Activated T-helper 2 cell treated with anti-CD3 and anti-CD28 coated beads, Interferon-gamma antibody, Interleukin-2, Interleukin-4, amounts not matched to agents 10 μg/mL and 5 μg/mL and 100 μg/mL, durations not matched to agents 14 hours and 24 hours and 36 hours (primary cell): ENCODE results near the gene GTF2F2. TPM values are rescaled to one million over a fixed set of nuclear protein-coding genes. Genes with fewer than 3 reads are reported as not detected.
A peak's percentile ranks its signal among the peaks of the same experiment; 100 is the strongest.

Experiments used
- DNase-seq: peaks from one replicate; pipeline ENCODE4 v3.0.0; 2021; ENCODE audit warnings: low spot score
- H3K27ac Mint-ChIP-seq: one replicate; pipeline ENCODE4 v1.8.0; 2021; ENCODE audit warnings: mixed read lengths
- H3K27me3 Mint-ChIP-seq: one replicate; pipeline ENCODE4 v1.8.0; 2021; ENCODE audit warnings: low read depth, mixed read lengths
- H3K36me3 Mint-ChIP-seq: one replicate; pipeline ENCODE4 v1.8.0; 2021; ENCODE audit warnings: low read depth, mixed read lengths
- H3K4me1 Mint-ChIP-seq: one replicate; pipeline ENCODE4 v1.8.0; 2021; ENCODE audit warnings: low read depth, mixed read lengths
- H3K4me3 Mint-ChIP-seq: one replicate; pipeline ENCODE4 v1.8.0; 2021; ENCODE audit warnings: low read depth, mild to moderate bottlenecking, moderate library complexity, mixed read lengths
- H3K9me3 Mint-ChIP-seq: one replicate; pipeline ENCODE4 v1.8.0; 2021; ENCODE audit warnings: mixed read lengths
- intact Hi-C: fragments of 100-400 bp; cut with micrococcal nuclease; formaldehyde crosslinking; loops from one replicate; pipeline ENCODE4 v1.15.1; 2023
- total RNA-seq: library from RNA; stranded (reverse); gene quantifications from 2 replicates; pipeline ENCODE4 v1.2.3, GENCODE V29; 2022

The GTF2F2 gene
- total RNA-seq, 1 donor from 2014 or later: 28.9 TPM

DNA sequence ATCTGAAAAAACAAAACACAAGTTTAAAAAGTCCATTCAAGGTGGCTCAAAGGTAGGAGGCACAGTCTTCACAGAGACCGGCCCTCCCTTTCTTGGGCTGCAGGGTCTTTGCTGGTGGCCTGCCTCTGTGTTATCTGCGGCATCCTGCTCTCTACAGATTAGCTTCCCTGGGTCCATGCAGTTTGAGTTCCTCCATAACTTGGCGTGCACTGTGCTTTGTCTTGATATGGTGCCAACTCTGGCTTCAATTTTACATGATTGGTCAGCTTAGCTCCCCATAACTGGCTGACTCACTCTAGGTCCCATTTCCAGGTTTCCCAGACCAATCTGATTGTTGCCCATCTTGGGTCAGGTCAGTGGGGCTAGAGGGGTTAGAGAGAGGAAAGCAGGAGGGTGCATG is 178.9 kb downstream of the GTF2F2 start:
- DNase-seq: no peak
- Mint-ChIP-seq H3K27ac (no peak overlapping the region), H3K36me3 (peaks cover 3% of the 10 kb centered on the region), H3K4me1 (peaks cover 25% of the 10 kb centered on the region), H3K27me3 (peaks cover 7% of the 10 kb centered on the region), H3K4me3 (no peak overlapping the region), H3K9me3 (no peaks in the 10 kb centered on the region)
- intact Hi-C loops: no loop called here

DNA sequence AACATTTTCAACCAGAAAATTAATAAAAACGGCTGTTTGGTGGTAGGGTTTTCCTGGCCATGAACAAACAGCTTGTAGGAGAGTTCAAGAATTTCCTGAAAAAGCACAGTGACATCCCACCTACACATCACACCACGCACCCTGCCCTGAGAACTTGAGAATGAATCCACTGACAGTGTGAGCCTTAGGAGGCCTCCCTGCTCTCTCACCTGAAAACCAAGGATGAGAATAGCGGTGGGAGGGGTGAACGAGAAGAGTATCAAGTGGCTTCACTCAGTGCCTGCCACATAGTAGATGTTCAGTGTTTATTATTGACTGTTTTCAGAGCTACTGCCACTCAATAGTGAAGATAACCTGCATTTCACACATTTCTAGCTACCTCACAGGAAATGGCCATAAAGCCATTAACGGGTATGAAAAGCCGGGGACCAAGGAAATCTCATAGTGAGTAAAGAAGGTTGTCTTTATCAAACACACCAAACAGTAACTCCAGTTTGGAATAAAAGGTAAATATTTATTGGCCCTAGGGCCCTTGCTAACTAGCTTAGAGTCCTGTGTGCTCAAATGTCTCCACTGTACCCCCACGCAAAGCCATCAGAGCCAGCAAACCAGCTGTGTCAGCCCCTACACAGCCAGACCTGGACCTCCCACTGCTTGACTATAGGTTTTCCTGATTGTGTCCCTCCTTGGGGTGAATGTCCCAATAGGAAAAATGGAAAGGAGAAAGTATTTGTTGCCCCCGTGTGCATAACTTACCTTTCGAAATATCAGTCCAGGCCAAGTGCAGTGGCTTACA is 180.1 kb downstream of the GTF2F2 start:
- H3K4me1 Mint-ChIP-seq: peaks cover 25% of the 10 kb centered on the region
- peaks cover 3% of the 10 kb centered on the region for H3K36me3 Mint-ChIP-seq
- no peak overlapping the region for H3K27ac Mint-ChIP-seq
- peaks cover 10% of the 10 kb centered on the region for H3K27me3 Mint-ChIP-seq
- intact Hi-C loops: loop anchor here (10.0 kb wide), 1 partner anchor 326 kb away; no protein-coding TSS in a partner anchor
- no peak for DNase-seq
- H3K4me3 Mint-ChIP-seq: no peak overlapping the region
- no peaks in the 10 kb centered on the region for H3K9me3 Mint-ChIP-seq

DNA sequence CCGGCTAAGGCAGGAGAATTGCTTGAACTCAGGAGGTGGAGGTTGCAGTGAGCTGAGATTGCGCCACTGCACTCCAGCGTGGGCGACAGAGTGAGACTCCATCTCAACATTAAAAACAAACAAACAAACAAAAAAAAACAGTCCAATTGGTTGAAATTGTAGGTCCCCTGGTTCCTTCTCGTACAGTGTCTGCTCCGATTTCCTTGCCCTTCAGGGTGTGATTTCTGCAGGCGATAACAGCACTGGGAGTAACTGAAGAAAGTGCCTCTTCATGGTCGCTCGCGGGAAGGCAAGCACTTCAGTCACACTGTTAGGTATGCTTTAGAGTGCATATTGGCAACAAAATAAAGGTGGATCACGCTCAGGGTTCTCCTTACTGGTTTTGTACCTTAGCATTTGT is 181.0 kb downstream of the GTF2F2 start:
- H3K27ac Mint-ChIP-seq: no peak overlapping the region
- peaks cover 3% of the 10 kb centered on the region for H3K36me3 Mint-ChIP-seq
- H3K9me3 Mint-ChIP-seq: no peaks in the 10 kb centered on the region
- peaks cover 21% of the 10 kb centered on the region for H3K4me1 Mint-ChIP-seq
- DNase-seq: no peak
- intact Hi-C loops: loop anchor here (10.0 kb wide), 1 partner anchor 326 kb away; no protein-coding TSS in a partner anchor
- peaks cover 10% of the 10 kb centered on the region for H3K27me3 Mint-ChIP-seq
- H3K4me3 Mint-ChIP-seq: no peak overlapping the region

DNA sequence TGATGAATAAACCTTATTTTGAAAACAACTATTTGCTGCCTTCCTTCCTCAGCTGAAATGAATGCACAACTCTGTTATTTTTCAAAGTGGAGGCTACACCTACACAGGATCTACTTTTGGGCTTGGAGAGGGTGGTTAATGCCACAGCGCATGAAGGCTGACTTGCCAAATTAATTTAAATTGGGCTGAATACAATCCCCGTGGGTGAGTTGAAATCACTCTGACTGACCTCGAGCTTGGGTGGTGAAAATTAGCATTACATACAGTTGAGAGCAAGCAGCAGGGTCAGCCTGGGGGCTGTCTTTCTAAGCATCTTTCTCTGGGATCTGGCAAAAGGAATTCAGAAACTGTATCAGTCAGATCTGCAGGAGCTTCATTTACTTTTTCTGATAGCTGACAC is 182.2 kb downstream of the GTF2F2 start:
- intact Hi-C loops: loop anchor here (10.0 kb wide), 1 partner anchor 328 kb away; no protein-coding TSS in a partner anchor
- Mint-ChIP-seq H3K27ac (no peak overlapping the region), H3K4me1 (peaks cover 13% of the 10 kb centered on the region), H3K27me3 (peaks cover 16% of the 10 kb centered on the region), H3K4me3 (no peak overlapping the region), H3K9me3 (no peaks in the 10 kb centered on the region), H3K36me3 (no peaks in the 10 kb centered on the region)
- DNase-seq: no peak

DNA sequence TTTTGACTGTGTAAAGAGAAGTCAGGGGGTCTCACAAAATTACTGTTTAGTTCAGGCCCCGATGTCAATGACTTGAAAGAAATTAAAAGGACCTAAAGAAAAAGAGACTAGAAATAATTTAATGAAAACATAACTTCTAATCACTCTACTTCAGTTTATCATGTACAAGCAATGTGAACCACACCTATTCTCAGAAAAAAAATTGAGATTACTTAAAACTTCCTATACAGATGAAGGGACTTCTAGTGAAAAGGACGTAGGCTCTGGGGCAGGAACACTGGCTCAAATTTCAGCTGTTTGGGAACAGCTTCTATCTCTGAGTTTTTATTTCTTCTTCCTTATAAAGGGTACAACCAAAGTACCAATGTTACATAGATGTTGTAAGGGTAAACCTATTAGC is 182.7 kb downstream of the GTF2F2 start:
- H3K27ac Mint-ChIP-seq: no peak overlapping the region
- intact Hi-C loops: loop anchor here (10.0 kb wide), 1 partner anchor 328 kb away; no protein-coding TSS in a partner anchor
- no peak for DNase-seq
- H3K4me3 Mint-ChIP-seq: no peak overlapping the region
- no peaks in the 10 kb centered on the region for H3K36me3 Mint-ChIP-seq
- H3K9me3 Mint-ChIP-seq: no peaks in the 10 kb centered on the region
- peaks cover 8% of the 10 kb centered on the region for H3K4me1 Mint-ChIP-seq
- peaks cover 18% of the 10 kb centered on the region for H3K27me3 Mint-ChIP-seq

DNA sequence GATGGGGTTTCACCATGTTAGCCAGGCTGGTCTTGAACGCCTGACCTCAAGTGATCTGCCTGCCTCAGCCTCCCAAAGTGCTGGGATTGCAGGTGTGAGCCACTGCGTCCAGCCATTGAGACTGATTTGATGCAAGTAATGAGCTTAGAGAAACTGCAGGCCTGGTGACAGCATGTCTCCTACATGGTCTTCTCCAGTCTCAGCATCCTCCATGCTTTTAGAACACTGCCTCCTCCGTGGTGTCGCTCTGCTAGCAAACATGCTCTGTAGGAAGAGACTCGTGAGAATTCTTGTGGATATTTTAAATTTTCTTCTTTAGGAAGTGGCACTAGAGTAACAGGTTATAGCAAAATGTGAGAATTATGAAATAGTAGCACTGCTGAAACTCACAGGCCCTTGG is 183.6 kb downstream of the GTF2F2 start:
- Mint-ChIP-seq H3K27ac (no peak overlapping the region), H3K27me3 (peaks cover 18% of the 10 kb centered on the region), H3K9me3 (no peaks in the 10 kb centered on the region), H3K4me1 (peaks cover 2% of the 10 kb centered on the region), H3K36me3 (no peaks in the 10 kb centered on the region), H3K4me3 (no peak overlapping the region)
- intact Hi-C loops: loop anchor here (10.0 kb wide), 1 partner anchor 329 kb away; no protein-coding TSS in a partner anchor
- no peak for DNase-seq

DNA sequence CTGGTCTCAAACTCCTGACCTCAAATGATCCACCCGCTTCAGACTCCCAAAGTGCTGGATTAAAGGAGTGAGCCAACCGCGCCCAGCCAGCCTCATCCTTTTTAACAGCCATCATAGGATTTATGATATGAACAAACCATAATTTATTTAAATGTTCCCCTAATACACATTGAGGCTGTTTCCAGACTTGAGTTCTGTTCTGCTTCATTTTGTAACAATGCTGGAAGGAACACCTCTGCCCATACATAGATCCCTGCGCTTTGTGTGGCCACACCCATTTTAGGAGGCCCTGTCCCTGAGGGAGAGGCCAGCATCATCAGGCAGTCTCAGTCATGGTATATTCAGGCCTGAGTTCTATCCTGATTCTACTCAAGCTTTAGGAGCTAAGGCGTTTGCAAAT is 184.8 kb downstream of the GTF2F2 start:
- Mint-ChIP-seq H3K27ac (no peak overlapping the region), H3K36me3 (no peaks in the 10 kb centered on the region), H3K4me1 (peaks cover 5% of the 10 kb centered on the region), H3K4me3 (no peak overlapping the region), H3K9me3 (no peaks in the 10 kb centered on the region), H3K27me3 (peaks cover 22% of the 10 kb centered on the region)
- no peak for DNase-seq
- intact Hi-C loops: loop anchor here (10.0 kb wide), 1 partner anchor 330 kb away; no protein-coding TSS in a partner anchor

DNA sequence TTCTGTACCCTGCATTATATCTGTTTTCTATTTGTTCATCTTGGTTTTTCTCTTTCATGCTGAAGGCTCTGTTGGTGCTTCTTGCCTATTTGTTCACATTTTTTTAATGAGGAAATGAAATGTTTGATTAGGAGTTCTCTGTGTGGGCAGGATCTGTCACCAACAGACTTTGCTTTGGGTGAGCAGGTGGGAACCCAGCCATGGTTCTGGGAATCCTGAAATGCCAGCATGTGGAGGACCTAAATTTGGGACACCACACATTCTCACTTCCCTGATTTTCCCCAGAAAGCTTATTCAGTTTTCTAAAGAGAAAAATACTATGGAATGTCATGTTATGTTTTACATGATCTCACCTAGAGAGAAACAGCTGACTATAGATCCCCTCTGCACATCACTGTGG is 186.7 kb downstream of the GTF2F2 start:
- Mint-ChIP-seq H3K36me3 (no peaks in the 10 kb centered on the region), H3K4me3 (no peak overlapping the region), H3K9me3 (no peaks in the 10 kb centered on the region), H3K27me3 (peaks cover 29% of the 10 kb centered on the region), H3K4me1 (peaks cover 16% of the 10 kb centered on the region), H3K27ac (no peak overlapping the region)
- intact Hi-C loops: loop anchor here (10.0 kb wide), 1 partner anchor 332 kb away; no protein-coding TSS in a partner anchor
- no peak for DNase-seq

DNA sequence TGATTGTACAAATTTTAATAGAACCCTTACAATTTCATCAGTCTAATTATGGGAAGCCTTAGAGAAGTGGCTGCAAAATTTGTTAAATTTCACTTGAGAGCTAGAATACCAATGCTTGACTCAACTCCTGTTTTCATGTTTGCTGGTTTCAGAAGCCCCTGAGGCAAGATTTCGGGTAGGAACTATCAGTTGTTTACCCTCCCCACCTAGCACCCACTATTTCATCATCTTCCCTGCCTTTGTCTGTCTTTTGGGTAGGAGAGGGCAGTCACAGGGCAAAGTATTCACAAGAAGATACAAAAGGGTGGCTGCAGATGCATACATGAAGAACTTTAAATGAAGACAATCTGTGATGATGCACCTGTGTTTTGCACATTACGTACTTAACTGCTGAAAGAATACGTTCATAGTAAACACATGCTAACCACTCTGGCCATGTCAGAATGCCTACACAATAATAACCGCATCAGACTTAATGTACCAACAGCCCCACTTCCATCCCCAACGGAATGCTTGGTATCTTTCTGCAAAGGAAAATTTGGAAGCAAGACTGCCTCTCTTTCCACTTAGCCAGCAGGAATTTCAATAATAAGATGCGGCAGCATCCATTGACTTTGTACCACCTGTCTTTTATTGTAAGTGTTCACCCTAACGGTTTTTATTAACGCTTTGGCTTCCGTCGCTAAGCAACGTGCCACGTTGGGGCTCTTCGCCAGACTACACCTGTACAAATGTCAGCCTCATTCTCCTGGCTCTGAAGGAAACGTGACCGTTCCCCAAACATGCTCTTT is 190.2 kb downstream of the GTF2F2 start:
- intact Hi-C loops: loop anchor here (2.0 kb wide), 1 partner anchor 30 kb away; the partner anchor contains the start of gene TPT1

DNA sequence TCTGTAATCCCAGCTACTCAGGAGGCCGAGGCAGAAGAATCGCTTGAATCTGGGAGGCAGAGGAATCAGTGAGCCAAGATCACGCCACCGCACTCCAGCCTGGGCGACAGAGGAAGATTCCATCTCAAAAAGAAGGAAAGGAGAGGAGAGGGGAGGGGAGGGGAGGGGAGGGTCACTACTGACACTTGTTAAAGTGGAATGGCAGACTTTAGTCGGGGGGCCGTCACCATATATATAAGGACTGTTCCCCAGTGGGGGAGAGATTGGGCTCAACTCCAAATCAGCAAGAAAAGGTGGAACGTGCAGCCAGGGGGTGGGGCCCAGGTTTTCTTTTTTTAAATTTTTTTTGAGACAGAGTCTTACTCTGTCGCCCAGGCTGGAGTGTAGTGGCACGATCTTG is 194.5 kb downstream of the GTF2F2 start:
- DNase-seq: no peak
- Mint-ChIP-seq H3K9me3 (no peaks in the 10 kb centered on the region), H3K4me3 (no peak overlapping the region), H3K36me3 (no peaks in the 10 kb centered on the region), H3K27ac (no peak overlapping the region), H3K4me1 (peaks cover 12% of the 10 kb centered on the region), H3K27me3 (peaks cover 10% of the 10 kb centered on the region)
- intact Hi-C loops: no loop called here

More for the DNA sequence above, 190.2 kb downstream of the GTF2F2 start:
- Mint-ChIP-seq H3K27ac (peak overlapping the region; percentile 0), H3K9me3 (no peaks in the 10 kb centered on the region), H3K36me3 (no peaks in the 10 kb centered on the region), H3K27me3 (peaks cover 22% of the 10 kb centered on the region), H3K4me3 (peak overlapping the region; percentile 78), H3K4me1 (peaks cover 16% of the 10 kb centered on the region)
- DNase-seq: no peak

DNA sequence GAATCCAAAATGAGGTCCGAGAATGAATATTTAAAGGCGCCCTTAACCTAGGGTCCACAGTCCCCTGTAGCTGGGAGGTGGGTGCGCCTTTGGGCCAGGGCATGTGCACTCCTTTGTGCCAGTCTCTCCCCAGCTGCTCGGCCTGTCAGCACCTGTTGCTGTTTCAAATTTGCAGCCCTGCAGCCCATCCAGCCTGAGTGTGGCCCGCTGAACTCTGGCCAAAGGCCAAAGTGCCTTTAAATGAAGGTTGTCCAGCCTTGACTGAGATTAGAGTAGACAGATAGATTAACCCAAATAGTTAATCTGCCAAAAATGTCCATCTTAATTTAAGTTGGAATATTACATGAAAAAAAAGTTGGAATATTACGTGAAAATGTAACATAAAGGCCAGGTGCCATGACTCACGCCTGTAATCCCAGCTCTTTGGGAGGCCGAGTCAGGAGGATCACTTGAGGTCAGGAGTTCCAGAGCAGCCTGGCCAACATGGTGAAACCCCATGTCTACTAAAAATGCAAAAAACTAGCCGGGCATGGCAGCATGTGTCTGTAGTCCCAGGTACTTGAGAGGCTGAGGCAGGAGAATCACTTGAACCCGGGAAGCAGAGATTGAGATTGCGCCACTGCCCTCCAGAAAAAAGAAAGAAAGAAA is 195.3 kb downstream of the GTF2F2 start:
- Mint-ChIP-seq H3K27me3 (peaks cover 6% of the 10 kb centered on the region), H3K27ac (no peak overlapping the region), H3K9me3 (no peaks in the 10 kb centered on the region), H3K4me1 (peaks cover 12% of the 10 kb centered on the region), H3K36me3 (no peaks in the 10 kb centered on the region), H3K4me3 (no peak overlapping the region)
- no peak for DNase-seq
- intact Hi-C loops: no loop called here

DNA sequence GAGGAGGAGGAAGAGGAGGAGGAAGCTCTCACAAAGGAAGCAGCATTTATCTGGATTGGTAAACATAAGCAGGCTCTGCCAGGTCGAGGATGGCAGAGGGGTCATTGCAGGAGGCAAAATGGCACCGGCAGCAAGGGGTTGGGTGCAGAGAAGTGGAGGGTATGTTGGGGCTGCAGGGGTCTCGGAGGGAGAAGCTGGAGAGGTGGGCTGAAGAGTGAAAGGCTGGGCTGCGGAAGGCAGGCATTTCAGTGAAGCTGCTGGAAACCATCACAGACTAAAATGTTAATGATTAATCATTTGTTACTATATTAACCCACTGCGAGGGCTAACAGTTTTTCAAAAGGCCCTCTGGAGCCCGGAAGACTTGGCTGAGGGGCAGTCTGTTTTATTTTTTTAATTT is 196.0 kb downstream of the GTF2F2 start:
- no peaks in the 10 kb centered on the region for H3K9me3 Mint-ChIP-seq
- no peaks in the 10 kb centered on the region for H3K36me3 Mint-ChIP-seq
- no peak overlapping the region for H3K4me3 Mint-ChIP-seq
- no peak overlapping the region for H3K27ac Mint-ChIP-seq
- H3K4me1 Mint-ChIP-seq: peaks cover 6% of the 10 kb centered on the region
- H3K27me3 Mint-ChIP-seq: peaks cover 5% of the 10 kb centered on the region
- intact Hi-C loops: no loop called here
- DNase-seq: no peak
